IMR-90 (cell line): ENCODE results near the gene DENND1A. TPM values are rescaled to one million over a fixed set of nuclear protein-coding genes. Genes with fewer than 3 reads are reported as not detected.

Experiments
- ATAC-seq: fragments of 200-7000 bp; cut with Tn5 transposase; 2 replicates; pipeline ENCODE4 v1.9.1; 2020; ENCODE audit warnings: low read depth, mild to moderate bottlenecking, moderate library complexity
- BruUV-seq: library from RNA; stranded (reverse); fragments of 400-500 nt; replicated peaks from 2 replicates; lab custom pipeline; 2021; lab: Mats Ljungman, UMichigan
- CTCF ChIA-PET: fragments of 300-600 bp; formaldehyde crosslinking; extraction: SDS; loops from one replicate; lab custom pipeline; 2021; ENCODE audit warnings: antibody characterized with exemption; lab: Yijun Ruan, JAX
- POLR2A ChIA-PET: fragments of 300-600 bp; sonication (Branson Sonifier 250); formaldehyde crosslinking; loops from one replicate; lab custom pipeline; 2022; ENCODE audit warnings: antibody characterized with exemption; ENCODE audit not compliant: unreplicated experiment; lab: Charles Lee
- DNase-seq: peaks from one replicate; pipeline ENCODE4 v3.0.0; 2013
- H2AFZ ChIP-seq: replicated peaks from 2 replicates; pipeline ENCODE3; 2013; ENCODE audit warnings: low read length, mild to moderate bottlenecking; ENCODE audit not compliant: poor library complexity
- H2AK5ac ChIP-seq: 2 replicates; pipeline ENCODE4 v1.6.1; 2013; ENCODE audit warnings: low read depth, low read length, inconsistent platforms
- H2AK9ac ChIP-seq: replicated peaks from 2 replicates; pipeline ENCODE3; 2013; ENCODE audit warnings: mild to moderate bottlenecking, low read depth, low read length, moderate library complexity; ENCODE audit not compliant: poor library complexity
- H2BK120ac ChIP-seq: 2 replicates; pipeline ENCODE4 v1.6.1; 2013; ENCODE audit warnings: low read depth, low read length, inconsistent platforms
- H2BK15ac ChIP-seq: 3 replicates; pipeline ENCODE4 v1.6.1; 2013; ENCODE audit warnings: low read depth, low read length, inconsistent platforms
- H2BK20ac ChIP-seq: 2 replicates; pipeline ENCODE4 v1.6.1; 2013; ENCODE audit warnings: low read depth, mild to moderate bottlenecking, inconsistent platforms, low read length, moderate library complexity
- H2BK5ac ChIP-seq: 2 replicates; pipeline ENCODE4 v1.6.1; 2013; ENCODE audit warnings: mild to moderate bottlenecking, low read depth, low read length, inconsistent platforms; ENCODE audit not compliant: poor library complexity, severe bottlenecking
- H3K14ac ChIP-seq: replicated peaks from 2 replicates; pipeline ENCODE4 v1.6.1; 2013; ENCODE audit warnings: low read depth, low read length, inconsistent platforms
- H3K18ac ChIP-seq: 2 replicates; pipeline ENCODE4 v1.6.1; 2013; ENCODE audit warnings: low read depth, low read length, control low read depth
- H3K23ac ChIP-seq: 2 replicates; pipeline ENCODE4 v1.6.1; 2013; ENCODE audit warnings: low read depth, low read length, inconsistent platforms
- H3K27ac ChIP-seq: 2 replicates; pipeline ENCODE4 v1.5.1; 2013; ENCODE audit warnings: mild to moderate bottlenecking, control low read depth, low read length; ENCODE audit not compliant: insufficient read depth
- H3K27me3 ChIP-seq: 2 replicates; pipeline ENCODE4 v1.6.1; 2013; ENCODE audit warnings: low read length; ENCODE audit not compliant: control insufficient read depth, insufficient read depth
- H3K36me3 ChIP-seq: 2 replicates; pipeline ENCODE4 v1.6.1; 2013; ENCODE audit warnings: low read length, mixed read lengths; ENCODE audit not compliant: control insufficient read depth, insufficient read depth
- H3K4ac ChIP-seq: 2 replicates; pipeline ENCODE4 v1.6.1; 2013; ENCODE audit warnings: low read depth, low read length, inconsistent platforms
- H3K4me1 ChIP-seq: 2 replicates; pipeline ENCODE4 v1.6.1; 2013; ENCODE audit warnings: low read length, mixed read lengths; ENCODE audit not compliant: control insufficient read depth, insufficient read depth
- H3K4me2 ChIP-seq: 2 replicates; pipeline ENCODE4 v1.6.1; 2013; ENCODE audit warnings: low read depth, mild to moderate bottlenecking, control low read depth, low read length, moderate library complexity
- H3K4me3 ChIP-seq: 2 replicates; pipeline ENCODE4 v1.5.1; 2013; ENCODE audit warnings: low read depth, mild to moderate bottlenecking, control low read depth, low read length, moderate library complexity; ENCODE audit not compliant: insufficient read depth
- H3K56ac ChIP-seq: 2 replicates; pipeline ENCODE4 v1.6.1; 2013; ENCODE audit warnings: low read length, inconsistent platforms; ENCODE audit not compliant: insufficient read depth; ENCODE audit errors: extremely low read depth
- H3K79me1 ChIP-seq, 2 experiments: 2 replicates each; pipeline ENCODE4 v1.6.1; 2013; ENCODE audit warnings: low read length in 2 of 2, inconsistent platforms in 1 of 2, low read depth in 1 of 2
- H3K9ac ChIP-seq: 2 replicates; pipeline ENCODE4 v1.6.1; 2013; ENCODE audit warnings: low read depth, low read length, control low read depth
- H3K9me1 ChIP-seq: 2 replicates; pipeline ENCODE4 v1.6.1; 2013; ENCODE audit warnings: low read length, inconsistent platforms; ENCODE audit not compliant: insufficient read depth
- H3K9me3 ChIP-seq: 2 replicates; pipeline ENCODE4 v1.6.1; 2013; ENCODE audit warnings: low read length; ENCODE audit not compliant: control insufficient read depth, insufficient read depth
- H4K20me1 ChIP-seq: 2 replicates; pipeline ENCODE4 v1.6.1; 2013; ENCODE audit warnings: low read length, inconsistent platforms; ENCODE audit not compliant: insufficient read depth
- H4K5ac ChIP-seq: 2 replicates; pipeline ENCODE4 v1.6.1; 2013; ENCODE audit warnings: mild to moderate bottlenecking, low read depth, low read length, control low read depth
- H4K8ac ChIP-seq, 2 experiments: 2 replicates each; pipeline ENCODE4 v1.6.1; 2013; ENCODE audit warnings: low read depth in 2 of 2, low read length in 2 of 2, control low read depth in 1 of 2, inconsistent platforms in 1 of 2
- H4K91ac ChIP-seq: 2 replicates; pipeline ENCODE4 v1.6.1; 2013; ENCODE audit warnings: low read depth, low read length, inconsistent platforms; ENCODE audit not compliant: insufficient read depth
- CEBPB ChIP-seq: IDR thresholded peaks from 2 replicates; pipeline ENCODE4 v1.6.1; 2012; ENCODE audit warnings: low read depth, low read length, improper control_type of control experiment
- MAZ ChIP-seq: IDR thresholded peaks from 2 replicates; pipeline ENCODE4 v1.6.1; 2012; ENCODE audit warnings: low read depth, mild to moderate bottlenecking, low read length, improper control_type of control experiment, moderate library complexity, borderline replicate concordance
- WGBS, 2 experiments: methylation state at CpG; one replicate each; pipeline versions ENCODE4 v1.1.5 to v1.1.7; 2013; ENCODE audit warnings: missing lambda C conversion rate in 2 of 2; ENCODE audit not compliant: insufficient read length in 1 of 2; ENCODE audit errors: extremely low coverage in 2 of 2; 5-methylcytosine and 5-hydroxymethylcytosine counted together
- dilution Hi-C: fragments of 300-500 bp; cut with HindIII; formaldehyde crosslinking; loops from one replicate; pipeline ENCODE4 v1.14.3; 2018; ENCODE audit warnings: low sequenced_read_pairs; ENCODE audit not compliant: unreplicated experiment
- in situ Hi-C: fragments of 300-500 bp; cut with MboI; formaldehyde crosslinking; loops from 3 replicates; pipeline ENCODE4 v1.14.3; 2019; ENCODE audit warnings: low sequenced_read_pairs, inconsistent platforms, mixed read lengths
- intact Hi-C: fragments of 100-400 bp; cut with micrococcal nuclease; formaldehyde crosslinking; loops from 2 replicates; pipeline ENCODE4 v1.10.0; 2022
- polyA plus RNA-seq, 3 experiments: library from polyadenylated mRNA; depleted of rRNA; stranded (reverse); fragments of >200 nt; gene quantifications; 2 replicates each; pipeline ENCODE4 v1.2.3, GENCODE V29; 2012; ENCODE audit warnings: low replicate concordance in 1 of 3
- total RNA-seq: library from RNA; depleted of rRNA; stranded (reverse); fragments of >200 nt; gene quantifications from 2 replicates; pipeline ENCODE4 v1.2.3, GENCODE V29; 2012
- TF ChIP-seq, protein P1 (sequence below): fragments of 150-350 bp; IDR thresholded peaks from 2 replicates; pipeline ENCODE4 v1.6.1; 2017; ENCODE audit warnings: mild to moderate bottlenecking, antibody characterized with exemption, low read length, low read depth

Gene DENND1A
- total and polyA plus RNA-seq, 2 of the 4 experiments (the other 2 are of a cell fraction), result 21.4 to 27.6 TPM

DNA sequence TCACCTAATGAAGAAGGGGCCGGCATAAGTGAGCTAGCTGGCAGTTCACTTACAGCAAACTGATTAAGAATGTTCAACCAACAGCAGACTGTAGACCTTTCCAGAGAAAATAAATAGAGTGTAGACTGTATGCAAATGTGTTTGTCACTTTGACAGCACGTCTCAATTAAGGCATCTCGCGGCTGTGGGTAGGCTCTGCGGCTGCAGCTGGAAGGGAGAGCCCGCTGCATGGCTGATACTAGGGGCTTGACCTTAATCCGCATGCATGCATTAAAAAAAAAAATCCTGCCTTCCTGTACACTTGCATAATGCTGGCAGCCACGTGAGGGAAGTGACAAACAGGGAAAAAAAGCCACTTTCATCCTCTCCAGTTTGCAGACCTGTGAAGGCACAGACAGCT lies 491.6 kb downstream of the DENND1A start:
- Histone ChIP-seq H3K27me3 (no peaks in the 10 kb centered on the region), H4K5ac (no peak overlapping the region), H2BK120ac (no peak overlapping the region), H2BK5ac (no peak overlapping the region), H3K4me1 (peaks cover 7% of the 10 kb centered on the region), H2BK15ac (no peak overlapping the region), H2AK5ac (no peak overlapping the region), H3K9me1 (no peaks in the 10 kb centered on the region), H3K14ac (no peak overlapping the region), H3K79me1 (no peaks in the 10 kb centered on the region), H3K4me2 (no peak overlapping the region), H3K27ac (no peak overlapping the region), H3K23ac (no peak overlapping the region), H4K8ac (no peak overlapping the region), H3K56ac (no peak overlapping the region), H3K4me3 (no peak overlapping the region), H4K91ac (no peak overlapping the region), H4K20me1 (no peaks in the 10 kb centered on the region), H3K4ac (no peak overlapping the region), H3K9ac (no peak overlapping the region), H3K36me3 (peaks cover 2% of the 10 kb centered on the region; the same call in 1 of the 2 replicates), H2AFZ (no peak overlapping the region), H2AK9ac (no peak overlapping the region), H2BK20ac (no peak overlapping the region), H3K9me3 (no peaks in the 10 kb centered on the region), H3K18ac (no peak overlapping the region)
- intact Hi-C loops (no loop called here), dilution Hi-C loops (no loop called here), in situ Hi-C loops (no loop called here)
- POLR2A ChIA-PET, result no interaction called here
- WGBS, 2 experiments, result no CpG with 5 or more reads among the region's 8 CpGs
- CTCF ChIA-PET, result no interaction called here
- DNase-seq, result peak; percentile 19
- BruUV-seq, result no TSS peak
- no peak for TF ChIP-seq MAZ
- TF ChIP-seq, protein P1, sequence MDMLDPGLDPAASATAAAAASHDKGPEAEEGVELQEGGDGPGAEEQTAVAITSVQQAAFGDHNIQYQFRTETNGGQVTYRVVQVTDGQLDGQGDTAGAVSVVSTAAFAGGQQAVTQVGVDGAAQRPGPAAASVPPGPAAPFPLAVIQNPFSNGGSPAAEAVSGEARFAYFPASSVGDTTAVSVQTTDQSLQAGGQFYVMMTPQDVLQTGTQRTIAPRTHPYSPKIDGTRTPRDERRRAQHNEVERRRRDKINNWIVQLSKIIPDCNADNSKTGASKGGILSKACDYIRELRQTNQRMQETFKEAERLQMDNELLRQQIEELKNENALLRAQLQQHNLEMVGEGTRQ, result peak; percentile 37; the same call in 1 of the 2 replicates
- TF ChIP-seq CEBPB, result 0 out of 2 replicates have a peak, but pooled peaks have one; percentile 2
- peak; percentile 35 for ATAC-seq
